SJCRH30 (cell line): ENCODE results near the gene NPB. TPM values are rescaled to one million over a fixed set of nuclear protein-coding genes. Genes with fewer than 3 reads are reported as not detected.
A peak's percentile ranks its signal among the peaks of the same experiment; 100 is the strongest.
"Not testable (repeated sequence)": the region's sequence is repeated elsewhere in the genome, so short reads cannot be mapped to it uniquely, and the experiment has no call there.

Source experiments
- DNase-seq, 2 experiments: peaks; one replicate each; pipeline ENCODE4 v3.0.0-alpha.2; 2015 to 2020
- H3K27ac ChIP-seq: fragments of 250-450 bp; sonication (Bioruptor Pico); 2 replicates; pipeline ENCODE4 v1.5.1; 2020; ENCODE audit warnings: mild to moderate bottlenecking, moderate library complexity
- H3K27me3 ChIP-seq: fragments of 250-450 bp; sonication (Bioruptor Pico); 2 replicates; pipeline ENCODE4 v1.5.1; 2020; ENCODE audit warnings: mild to moderate bottlenecking, moderate library complexity
- H3K36me3 ChIP-seq: fragments of 250-450 bp; sonication (Bioruptor Pico); 2 replicates; pipeline ENCODE4 v1.5.1; 2020; ENCODE audit warnings: mild to moderate bottlenecking, moderate library complexity
- H3K4me1 ChIP-seq: fragments of 250-450 bp; sonication (Bioruptor Pico); 2 replicates; pipeline ENCODE4 v1.5.1; 2020; ENCODE audit warnings: mild to moderate bottlenecking, moderate library complexity
- H3K4me3 ChIP-seq: fragments of 250-450 bp; sonication (Bioruptor Pico); 2 replicates; pipeline ENCODE4 v1.5.1; 2020; ENCODE audit warnings: mild to moderate bottlenecking, moderate library complexity
- H3K9me3 ChIP-seq: fragments of 250-450 bp; sonication (Bioruptor Pico); replicated peaks from 2 replicates; pipeline ENCODE4 v1.5.1; 2020; ENCODE audit warnings: mild to moderate bottlenecking, moderate library complexity
- total RNA-seq: library from RNA; depleted of rRNA; stranded (reverse); fragments of >200 nt; shearing (Covaris generic); gene quantifications from 2 replicates; pipeline ENCODE4 v1.2.3, GENCODE V29; 2014

The NPB gene
- total RNA-seq, 1 experiment from 2014 or later: 3.8 TPM

- Histone ChIP-seq H3K36me3 (peaks cover 4% of the 10 kb centered on the region; the same call in 1 of the 2 replicates), H3K4me1 (peaks cover 5% of the 10 kb centered on the region; the same call in 1 of the 2 replicates), H3K4me3 (peak overlapping the region; percentile 87), H3K27ac (no peak overlapping the region), H3K27me3 (no peaks in the 10 kb centered on the region), H3K9me3 (no peaks in the 10 kb centered on the region)
- peak in 1 of 2 experiments; percentile 50 for DNase-seq
These were observed 8.2 kb downstream of the NPB start for GRCh38 chr17:81909966-81910839.

- peak overlapping the region; percentile 87 for H3K4me3 ChIP-seq
- peaks cover 5% of the 10 kb centered on the region; the same call in 1 of the 2 replicates for H3K4me1 ChIP-seq
- H3K27me3 ChIP-seq: no peaks in the 10 kb centered on the region
- peaks cover 4% of the 10 kb centered on the region; the same call in 1 of the 2 replicates for H3K36me3 ChIP-seq
- H3K27ac ChIP-seq: no peak overlapping the region
- no peaks in the 10 kb centered on the region for H3K9me3 ChIP-seq
- DNase-seq: peak in 1 of 2 experiments; percentile 45
These were observed 8.8 kb downstream of the NPB start for GRCh38 chr17:81910840-81911276.

- no peaks in the 10 kb centered on the region for H3K9me3 ChIP-seq
- no peaks in the 10 kb centered on the region for H3K27me3 ChIP-seq
- H3K36me3 ChIP-seq: peaks cover 4% of the 10 kb centered on the region; the same call in 1 of the 2 replicates
- H3K4me1 ChIP-seq: peaks cover 5% of the 10 kb centered on the region; the same call in 1 of the 2 replicates
- H3K4me3 ChIP-seq: peak within 1 kb of the TSS; percentile 87
- H3K27ac ChIP-seq: no peak within 1 kb of the TSS
- peak; percentile 95 to 96 for DNase-seq
These were observed 9.4 kb downstream of the NPB start, which contains the start of gene PCYT2 for GRCh38 chr17:81911277-81911961. PCYT2 (minus strand) TSS chr17:81911399; CDS start chr17:81911355, 44 bp downstream.

GRCh38 chr17:81911969-81912368, 9.9 kb downstream of the NPB start:
- no peak for DNase-seq
- H3K27ac ChIP-seq: no peak overlapping the region
- peak overlapping the region; percentile 28; the same call in 1 of the 2 replicates for H3K4me3 ChIP-seq
- H3K4me1 ChIP-seq: peaks cover 5% of the 10 kb centered on the region; the same call in 1 of the 2 replicates
- no peaks in the 10 kb centered on the region for H3K27me3 ChIP-seq
- H3K9me3 ChIP-seq: no peaks in the 10 kb centered on the region
- H3K36me3 ChIP-seq: peaks cover 4% of the 10 kb centered on the region; the same call in 1 of the 2 replicates

- H3K27me3 ChIP-seq: no peaks in the 10 kb centered on the region
- DNase-seq: no peak
- H3K4me3 ChIP-seq: no peak overlapping the region
- H3K36me3 ChIP-seq: peaks cover 4% of the 10 kb centered on the region; the same call in 1 of the 2 replicates
- H3K9me3 ChIP-seq: no peaks in the 10 kb centered on the region
- H3K27ac ChIP-seq: no peak overlapping the region
- peaks cover 5% of the 10 kb centered on the region; the same call in 1 of the 2 replicates for H3K4me1 ChIP-seq
These were observed 10.6 kb downstream of the NPB start for GRCh38 chr17:81912441-81913309.

- peaks cover 5% of the 10 kb centered on the region; the same call in 1 of the 2 replicates for H3K4me1 ChIP-seq
- DNase-seq: no peak
- no peaks in the 10 kb centered on the region for H3K9me3 ChIP-seq
- H3K27ac ChIP-seq: no peak overlapping the region
- no peak overlapping the region for H3K4me3 ChIP-seq
- H3K36me3 ChIP-seq: peaks cover 4% of the 10 kb centered on the region; the same call in 1 of the 2 replicates
- no peaks in the 10 kb centered on the region for H3K27me3 ChIP-seq
These were observed 11.5 kb downstream of the NPB start for GRCh38 chr17:81913394-81914102.

- H3K4me1 ChIP-seq: peaks cover 5% of the 10 kb centered on the region; the same call in 1 of the 2 replicates
- no peak overlapping the region for H3K27ac ChIP-seq
- H3K4me3 ChIP-seq: no peak overlapping the region
- DNase-seq: no peak
- H3K27me3 ChIP-seq: no peaks in the 10 kb centered on the region
- peaks cover 4% of the 10 kb centered on the region; the same call in 1 of the 2 replicates for H3K36me3 ChIP-seq
- no peaks in the 10 kb centered on the region for H3K9me3 ChIP-seq
These were observed 12.2 kb downstream of the NPB start for GRCh38 chr17:81914103-81914850.

- H3K27me3 ChIP-seq: no peaks in the 10 kb centered on the region
- peaks cover 4% of the 10 kb centered on the region; the same call in 1 of the 2 replicates for H3K36me3 ChIP-seq
- DNase-seq: no peak
These were observed 13.3 kb downstream of the NPB start for GRCh38 chr17:81915331-81915730.

GRCh38 chr17:81916234-81917001, 14.4 kb downstream of the NPB start:
- Histone ChIP-seq H3K36me3 (peaks cover 4% of the 10 kb centered on the region; the same call in 1 of the 2 replicates), H3K4me1 (no peaks in the 10 kb centered on the region), H3K4me3 (no peak overlapping the region), H3K27ac (no peak overlapping the region), H3K9me3 (no peaks in the 10 kb centered on the region), H3K27me3 (no peaks in the 10 kb centered on the region)
- DNase-seq: no peak

More at GRCh38 chr17:81915331-81915730, 13.3 kb downstream of the NPB start:
- Histone ChIP-seq H3K4me3 (no peak overlapping the region), H3K4me1 (no peaks in the 10 kb centered on the region; the same call in 1 of the 2 replicates), H3K9me3 (no peaks in the 10 kb centered on the region), H3K27ac (no peak overlapping the region)

GRCh38 chr17:81917565-81918332, 15.7 kb downstream of the NPB start, which contains the start of gene SIRT7:
SIRT7 (minus strand) TSS chr17:81918176; CDS start chr17:81918131, 45 bp downstream.
- Histone ChIP-seq H3K4me3 (peak within 1 kb of the TSS; percentile 90), H3K27ac (no peak within 1 kb of the TSS), H3K9me3 (no peaks in the 10 kb centered on the region), H3K27me3 (no peaks in the 10 kb centered on the region), H3K4me1 (no peaks in the 10 kb centered on the region), H3K36me3 (no peaks in the 10 kb centered on the region; the same call in 1 of the 2 replicates)
- DNase-seq: peak; percentile 85 to 95

- not testable (repeated sequence) for H3K27ac ChIP-seq, H3K36me3 ChIP-seq, H3K4me1 ChIP-seq, DNase-seq, H3K27me3 ChIP-seq, H3K9me3 ChIP-seq
- H3K4me3 ChIP-seq: peak overlapping the region; percentile 90
These were observed 16.3 kb downstream of the NPB start for GRCh38 chr17:81918333-81918669.
